Heart right ventricle (tissue), 16 donors: ENCODE results near the gene PLEKHG2. TPM values are rescaled to one million over a fixed set of nuclear protein-coding genes. Genes with fewer than 3 reads are reported as not detected.

Source experiments
- ATAC-seq, 8 donors: fragments of 200-7000 bp; cut with Tn5 transposase; one replicate each; pipeline ENCODE4 v1.9.1; 2020; ENCODE audit warnings: mild to moderate bottlenecking in 8 of 8, moderate library complexity in 8 of 8, moderate number of reproducible peaks in 1 of 8
- DNase-seq, 2 donors: peaks; one replicate each; pipeline ENCODE4 v3.0.0-alpha.2; 2020
- H3K27ac ChIP-seq, 10 donors: fragments of 200-600 bp; sonication (generic) in 2 of 10; one replicate each; pipeline versions ENCODE4 v1.5.0 to v1.8.0; 2020 to 2022; ENCODE audit warnings: mild to moderate bottlenecking in 3 of 10
- H3K27me3 ChIP-seq, 7 donors: fragments of 200-600 bp; one replicate each; pipeline ENCODE4 v1.8.0; 2021 to 2022; ENCODE audit warnings: mild to moderate bottlenecking in 2 of 7
- H3K36me3 ChIP-seq, 9 donors: fragments of 200-600 bp; sonication (generic) in 1 of 9; one replicate each; pipeline versions ENCODE4 v1.5.0 to v1.8.0; 2020 to 2022; ENCODE audit warnings: mild to moderate bottlenecking in 2 of 9
- H3K4me1 ChIP-seq, 9 donors: fragments of 200-600 bp; sonication (generic) in 1 of 9; one replicate each; pipeline versions ENCODE4 v1.5.0 to v1.8.0; 2020 to 2022; ENCODE audit warnings: mild to moderate bottlenecking in 4 of 9
- H3K4me3 ChIP-seq, 10 donors: fragments of 200-600 bp; sonication (generic) in 2 of 10; one replicate each; pipeline versions ENCODE4 v1.5.0 to v1.8.0; 2020 to 2022; ENCODE audit warnings: mild to moderate bottlenecking in 7 of 10, moderate library complexity in 2 of 10
- H3K9me3 ChIP-seq, 11 donors: fragments of 200-600 bp in 10 of 11; sonication (generic) in 2 of 11; one replicate each; pipeline versions ENCODE4 v1.5.0 to v1.8.0; 2013 to 2022; ENCODE audit warnings: mild to moderate bottlenecking in 2 of 11, control low read depth in 1 of 11, moderate library complexity in 1 of 11
- WGBS, 2 donors: extraction: QIAGEN DNeasy Blood & Tissue Kit; methylation state at CpG; one replicate each; pipeline ENCODE4 v1.1.7; 2013; ENCODE audit warnings: inconsistent platforms in 1 of 2; 5-methylcytosine and 5-hydroxymethylcytosine counted together
- intact Hi-C, 10 donors: fragments of 100-400 bp; cut with DNase I; formaldehyde crosslinking; loops; one replicate each; pipeline versions ENCODE4 v1.11.1 to v1.14.2; 2022
- polyA plus RNA-seq, 2 donors: library from polyadenylated mRNA; stranded (reverse); fragments of 200-250 nt; gene quantifications; one replicate each; pipeline ENCODE4 v1.2.3, GENCODE V29; 2013
- total RNA-seq, 10 donors: library from RNA; stranded (reverse); fragmentation: NEBNext Ultra II Directional in 3 of 10; extraction: Animal tissue kit (Norgen Biotek cat#: 25700) in 3 of 10; gene quantifications; one replicate each; pipeline versions ENCODE4 v1.2.1 to v1.2.4, GENCODE V29; 2021 to 2023
- TF ChIP-seq, protein P1 (sequence below), 9 donors: fragments of 200-600 bp; sonication (generic) in 2 of 9; IDR thresholded peaks; one replicate each; pipeline versions ENCODE4 v1.5.0 to v1.8.0; 2021 to 2022; ENCODE audit warnings: antibody characterized with exemption in 9 of 9, mild to moderate bottlenecking in 5 of 9, moderate library complexity in 1 of 9
- donor health status: Arrhythmogenic right ventricular cardiomyopathy.
- donor health status: ischemic (EF 13 %, LVEDD 7.1; RV severe dilation, severe dysfunction).
- donor health status: healthy with polysubstance abuse.
- donor health status: DM: no; HTN: yes; CAD: no.
- donor health status: DM: no; HTN: no; CAD: no.
- donor health status: ischemic (EF 25% LVEDD 6.9; RV normal size, moderate dysfunction).
- donor health status: ischemic (EF 25% LVEDD 5.7; RV mildly dilated, moderate dysfunction).
- donor health status: healthy.
- donor health status: DM: yes; HTN: yes; CAD: no.
- donor health status: Ischemic cardiomyopathy.
- donor health status: ischemic (EF 35%, LVEDD 5.7; RV mildly dilated, moderate dysfunction).
- donor health status: nonischemic (EF 11% LVEDD 7.7; RV severe dilation, severe dysfunction).
- donor health status: DM: yes; HTN: yes; CAD: no.
- donor health status: PGD.
- donor health status: ischemic (EF 29% LVEDD 5.4; RV normal size, mild dysfunction).
- donor health status: nonischemic (EF 23%, LVEDD 6.1; RV moderate dilation, normal function).

The PLEKHG2 gene
- total and polyA plus RNA-seq, 12 donors: 6.9 to 23.1 (median 15.1) TPM

DNA sequence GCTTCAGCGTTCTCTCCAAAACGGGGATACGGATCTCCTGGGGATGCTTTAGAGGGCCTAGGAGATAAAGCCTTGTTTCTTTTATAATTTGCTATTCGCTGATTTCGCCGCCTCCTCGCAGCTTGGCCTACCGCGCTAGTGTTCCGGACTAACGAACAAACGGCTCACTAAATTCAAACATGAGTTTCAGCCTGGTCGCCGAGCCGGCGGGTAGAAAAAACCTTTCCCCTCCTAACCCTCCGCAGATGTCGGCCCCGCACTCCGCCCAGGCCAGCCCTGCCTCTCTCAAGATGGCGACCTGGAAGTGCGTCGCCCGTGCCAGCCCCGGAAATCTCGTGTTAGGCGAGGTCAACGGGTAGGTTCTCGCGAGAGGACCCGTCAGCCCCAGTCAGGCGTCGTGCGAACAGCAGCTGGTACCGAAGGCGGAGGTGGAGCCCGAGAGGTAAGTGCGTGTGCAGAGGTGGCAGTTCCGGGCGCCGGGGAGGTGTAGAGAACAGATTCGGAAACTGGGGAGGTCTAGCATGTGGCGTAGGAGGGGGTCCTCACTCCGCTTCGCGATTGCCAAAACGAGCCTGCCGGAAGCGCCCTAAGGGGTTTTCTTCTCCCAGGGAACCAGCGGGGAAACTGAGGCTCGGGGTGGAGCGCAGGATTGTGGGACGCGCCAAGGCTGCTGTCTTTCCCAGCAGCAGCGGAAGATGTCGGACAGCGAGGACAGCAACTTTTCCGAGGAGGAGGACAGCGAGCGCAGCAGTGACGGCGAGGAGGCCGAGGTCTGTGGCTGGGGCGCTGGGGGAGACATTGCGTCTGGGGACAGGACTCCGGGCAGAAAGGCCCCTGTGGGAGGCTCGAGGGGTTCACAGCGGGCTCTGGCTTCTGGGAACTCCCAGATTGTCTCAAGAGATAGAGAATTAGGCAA, 33.0 kb downstream of the PLEKHG2 start, which contains the start of gene SUPT5H:
SUPT5H (plus strand) TSS at position 387 of the 916 bp plus-strand sequence; CDS start at position 696, 309 bp downstream.
- peaks cover 6 to 48% (median 35%) of the 10 kb centered on the region in 9 donors for H3K4me1 ChIP-seq
- H3K36me3 ChIP-seq: peaks cover 0 to 30% (median 3%) of the 10 kb centered on the region in 9 donors
- 0% methylated on average over 68 of the region's 68 CpGs for WGBS, 2 donors
- intact Hi-C loops: loop anchor here in 3 of 10 donors (2.0 to 10.0 kb wide), 5 partner anchors 33 to 103 kb away; partner anchors contain the start of genes EID2B (in 2 of the 3), MED29 (in 1 of the 3), PAF1 (in 1 of the 3) and PLEKHG2 (in 1 of the 3)
- ATAC-seq (peak; percentile 98 to 99 (median 99)), DNase-seq (peak; percentile 96 to 98)
- H3K27ac ChIP-seq: peak within 1 kb of the TSS; percentile 70 to 97 (median 93)
- no peaks in the 10 kb centered on the region for H3K27me3 ChIP-seq
- TF ChIP-seq, protein P1, sequence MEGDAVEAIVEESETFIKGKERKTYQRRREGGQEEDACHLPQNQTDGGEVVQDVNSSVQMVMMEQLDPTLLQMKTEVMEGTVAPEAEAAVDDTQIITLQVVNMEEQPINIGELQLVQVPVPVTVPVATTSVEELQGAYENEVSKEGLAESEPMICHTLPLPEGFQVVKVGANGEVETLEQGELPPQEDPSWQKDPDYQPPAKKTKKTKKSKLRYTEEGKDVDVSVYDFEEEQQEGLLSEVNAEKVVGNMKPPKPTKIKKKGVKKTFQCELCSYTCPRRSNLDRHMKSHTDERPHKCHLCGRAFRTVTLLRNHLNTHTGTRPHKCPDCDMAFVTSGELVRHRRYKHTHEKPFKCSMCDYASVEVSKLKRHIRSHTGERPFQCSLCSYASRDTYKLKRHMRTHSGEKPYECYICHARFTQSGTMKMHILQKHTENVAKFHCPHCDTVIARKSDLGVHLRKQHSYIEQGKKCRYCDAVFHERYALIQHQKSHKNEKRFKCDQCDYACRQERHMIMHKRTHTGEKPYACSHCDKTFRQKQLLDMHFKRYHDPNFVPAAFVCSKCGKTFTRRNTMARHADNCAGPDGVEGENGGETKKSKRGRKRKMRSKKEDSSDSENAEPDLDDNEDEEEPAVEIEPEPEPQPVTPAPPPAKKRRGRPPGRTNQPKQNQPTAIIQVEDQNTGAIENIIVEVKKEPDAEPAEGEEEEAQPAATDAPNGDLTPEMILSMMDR (IDR thresholded peaks at IDR 0.05): no peak
- no peaks in the 10 kb centered on the region for H3K9me3 ChIP-seq
- H3K4me3 ChIP-seq: peak within 1 kb of the TSS; percentile 72 to 97 (median 84)

DNA sequence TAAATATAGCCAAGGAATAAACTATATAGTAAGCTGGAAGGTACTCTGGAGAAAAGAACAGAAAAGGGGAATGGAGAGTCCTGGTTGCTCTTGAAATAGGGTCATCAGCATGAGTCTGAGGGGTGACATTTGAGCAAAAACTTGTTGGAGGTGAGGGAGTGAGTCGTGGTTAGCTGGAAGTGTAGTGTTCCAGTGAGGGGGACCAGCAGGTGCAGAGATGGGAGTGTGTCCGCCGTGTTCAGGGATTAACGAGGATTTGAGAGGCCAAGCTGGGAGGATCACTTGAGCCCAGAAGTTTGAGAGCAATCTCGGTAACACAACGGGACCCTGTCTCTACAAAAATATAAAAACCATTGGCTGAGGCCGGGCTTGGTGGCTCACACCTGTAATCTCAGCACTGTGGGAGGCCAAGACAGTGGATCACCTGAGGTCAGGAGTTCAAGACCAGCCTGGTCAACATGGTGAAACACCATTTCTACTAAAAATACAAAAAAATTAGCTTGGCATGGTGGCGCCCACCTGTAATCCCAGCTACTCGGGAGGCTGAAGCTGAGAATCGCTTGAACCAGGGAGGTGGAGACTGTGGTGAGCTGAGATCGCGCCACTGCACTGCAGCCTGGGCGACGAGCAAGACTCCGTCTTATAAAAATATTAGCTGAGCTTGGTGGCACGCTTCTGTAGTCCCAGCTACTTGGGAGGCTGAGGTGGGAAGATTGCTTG, 34.1 kb downstream of the PLEKHG2 start:
- WGBS, 2 donors: 87 to 89% methylated on average over 16 of the region's 16 CpGs
- H3K4me1 ChIP-seq: peaks cover 6 to 59% (median 36%) of the 10 kb centered on the region in 9 donors
- TF ChIP-seq, protein P1 (IDR thresholded peaks at IDR 0.05): no peak
- ATAC-seq (no peak), DNase-seq (no peak)
- H3K27ac ChIP-seq: peak overlapping the region in 6 of 10 donors; percentile 93 to 97 (median 95)
- H3K27me3 ChIP-seq: no peaks in the 10 kb centered on the region
- H3K36me3 ChIP-seq: peaks cover 0 to 38% (median 3%) of the 10 kb centered on the region in 9 donors
- H3K9me3 ChIP-seq: no peaks in the 10 kb centered on the region
- peak overlapping the region in 9 of 10 donors; percentile 72 to 95 (median 84) for H3K4me3 ChIP-seq
- intact Hi-C loops: loop anchor here in 3 of 10 donors (5.0 to 10.0 kb wide), 3 partner anchors 36 to 104 kb away; partner anchors contain the start of genes EID2B (in 2 of the 3), SAMD4B (in 1 of the 3) and TIMM50 (in 1 of the 3)

GRCh38 chr19:39448271-39448670, 35.8 kb downstream of the PLEKHG2 start:
- peaks cover 0 to 56% (median 5%) of the 10 kb centered on the region in 9 donors for H3K36me3 ChIP-seq
- 59 to 76% methylated on average over 3 of the region's 3 CpGs for WGBS, 2 donors
- intact Hi-C loops: loop anchor here in 3 of 10 donors (5.0 to 10.0 kb wide), 3 partner anchors 34 to 106 kb away; partner anchors contain the start of genes EID2B (in 2 of the 3), SAMD4B (in 1 of the 3) and TIMM50 (in 1 of the 3)
- H3K27me3 ChIP-seq: no peaks in the 10 kb centered on the region
- no peak overlapping the region for H3K4me3 ChIP-seq
- no peak for DNase-seq
- H3K9me3 ChIP-seq: no peaks in the 10 kb centered on the region
- peaks cover 6 to 68% (median 36%) of the 10 kb centered on the region in 9 donors for H3K4me1 ChIP-seq
- no peak for ATAC-seq
- H3K27ac ChIP-seq: no peak overlapping the region
- TF ChIP-seq, protein P1 (IDR thresholded peaks at IDR 0.05): no peak
